Muscle of arm (tissue), 14 donors: ENCODE measurements around the gene PCDH15. TPM values are rescaled to one million over a fixed set of nuclear protein-coding genes. Genes with fewer than 3 reads are reported as not detected.
A peak's percentile ranks its signal among the peaks of the same experiment; 100 is the strongest.

Experiments
- DNase-seq: peaks from one replicate; pipeline ENCODE4 v3.0.0-alpha.2; 2013
- long read RNA-seq, 11 donors: transcript quantifications; one replicate each; lab custom pipeline, GENCODE V29; 2026
- polyA plus RNA-seq, 12 donors: library from polyadenylated mRNA; unstranded; fragments of 120-200 nt; gene quantifications; one replicate each; pipeline ENCODE4 v1.2.1, GENCODE V29; 2013; ENCODE audit not compliant: insufficient read length in 12 of 12

Gene PCDH15
- polyA plus RNA-seq = 1 to 10 TPM in 1 of 12 donors, under 1 TPM in 9, not detected in 2; 0.10 to 1.5 (median 0.37) TPM
- long read RNA-seq, donor 1 = 0 reads
- long read RNA-seq, donor 2 = 0 reads
- long read RNA-seq, donor 3 = 0 reads
- long read RNA-seq, donor 4 = 0 reads
- long read RNA-seq, donor 5 = 0 reads
- long read RNA-seq, donor 6 = 0 reads
- long read RNA-seq, donor 7 = 0 reads
- long read RNA-seq, donor 8 = 0 reads
- long read RNA-seq, donor 9 = 0 reads
- long read RNA-seq, donor 10 = 0 reads
- long read RNA-seq, donor 11 = 0 reads

GRCh38 chr10:54800741-54801421 is at the start of gene PCDH15:
Gene PCDH15 (minus strand): TSS chr10:54801231. CDS start chr10:54664262, 136,969 bp downstream.
- DNase-seq = peak; percentile 34

GRCh38 chr10:54843932-54844331 is 42.9 kb upstream of the PCDH15 start:
- no peak for DNase-seq

- no peak for DNase-seq
Measured at GRCh38 chr10:54843085-54843646, 42.1 kb upstream of the PCDH15 start.

GRCh38 chr10:54837479-54837878 is 36.4 kb upstream of the PCDH15 start:
- no peak for DNase-seq

- no peak for DNase-seq
Measured at GRCh38 chr10:54833029-54833428, 32.0 kb upstream of the PCDH15 start.

- peak; percentile 4 for DNase-seq
Measured at GRCh38 chr10:54826994-54827560, 26.0 kb upstream of the PCDH15 start.

GRCh38 chr10:54815583-54815982 is 14.6 kb upstream of the PCDH15 start:
- no peak for DNase-seq

- DNase-seq = no peak
Measured at GRCh38 chr10:54808186-54808935, 7.3 kb upstream of the PCDH15 start.

- no peak for DNase-seq
Measured at GRCh38 chr10:54799506-54799905, 1.5 kb downstream of the PCDH15 start.

GRCh38 chr10:54797636-54798321 is 3.3 kb downstream of the PCDH15 start:
- DNase-seq = no peak

- DNase-seq = no peak
Measured at GRCh38 chr10:54796881-54797280, 4.2 kb downstream of the PCDH15 start.

- DNase-seq = no peak
Measured at GRCh38 chr10:54776622-54777021, 24.4 kb downstream of the PCDH15 start.

GRCh38 chr10:54772468-54773122 is 28.4 kb downstream of the PCDH15 start:
- no peak for DNase-seq

GRCh38 chr10:54769051-54769450 is 32.0 kb downstream of the PCDH15 start:
- no peak for DNase-seq

GRCh38 chr10:54758791-54759190 is 42.2 kb downstream of the PCDH15 start:
- DNase-seq = no peak

- no peak for DNase-seq
Measured at GRCh38 chr10:54749623-54750022, 51.4 kb downstream of the PCDH15 start.

- DNase-seq = no peak
Measured at GRCh38 chr10:54745436-54745835, 55.6 kb downstream of the PCDH15 start.

- no peak for DNase-seq
Measured at GRCh38 chr10:54742416-54742815, 58.6 kb downstream of the PCDH15 start.

GRCh38 chr10:54728511-54728910 is 72.5 kb downstream of the PCDH15 start:
- DNase-seq = no peak

- no peak for DNase-seq
Measured at GRCh38 chr10:54722075-54722474, 79.0 kb downstream of the PCDH15 start.

GRCh38 chr10:54710918-54711317 is 90.1 kb downstream of the PCDH15 start:
- DNase-seq = no peak
